Measurements from ENCODE around the gene SAMD1. TPM values are rescaled to one million over a fixed set of nuclear protein-coding genes. Genes with fewer than 3 reads are reported as not detected.

Gene SAMD1
- total and polyA plus RNA-seq, 9 of the 15 experiments (the other 6 are each of a cell fraction or from before 2014, with no cell fraction given), result 2.9 to 96.0 (median 43.5) TPM

DNA sequence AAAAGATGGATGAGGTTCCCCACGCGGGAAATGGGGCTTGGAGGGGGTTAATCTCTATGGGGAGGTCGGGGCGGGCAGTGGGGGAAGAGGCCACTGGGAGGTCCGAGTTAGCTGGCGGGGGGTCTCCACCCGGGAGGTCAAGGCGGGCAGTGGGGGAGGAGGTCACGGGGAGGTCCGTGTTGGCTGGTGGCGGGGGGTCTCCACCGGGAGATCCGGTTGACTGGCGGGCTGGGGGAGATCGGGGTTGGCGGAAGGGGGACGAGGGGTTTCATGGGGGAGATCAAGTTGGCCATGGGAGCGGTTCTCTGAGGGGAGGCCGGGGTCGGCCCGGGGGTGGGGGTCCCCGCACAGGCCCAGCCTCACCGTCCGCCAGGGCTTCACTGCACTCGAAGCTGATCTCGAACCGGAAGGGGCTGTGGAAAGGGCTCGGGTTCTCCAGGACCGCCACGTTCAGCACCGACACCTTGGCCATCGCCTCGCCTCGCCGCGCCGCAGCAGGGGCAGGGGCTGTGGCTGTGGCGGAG is 45.5 kb upstream of the SAMD1 start (continued):
- TF ChIP-seq, protein P1, sequence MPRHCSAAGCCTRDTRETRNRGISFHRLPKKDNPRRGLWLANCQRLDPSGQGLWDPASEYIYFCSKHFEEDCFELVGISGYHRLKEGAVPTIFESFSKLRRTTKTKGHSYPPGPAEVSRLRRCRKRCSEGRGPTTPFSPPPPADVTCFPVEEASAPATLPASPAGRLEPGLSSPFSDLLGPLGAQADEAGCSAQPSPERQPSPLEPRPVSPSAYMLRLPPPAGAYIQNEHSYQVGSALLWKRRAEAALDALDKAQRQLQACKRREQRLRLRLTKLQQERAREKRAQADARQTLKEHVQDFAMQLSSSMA (CRISPR knock-in tag; IDR thresholded peaks at IDR 0.05), result peak; percentile 14; the same call in 1 of the 2 replicates
- TF ChIP-seq NELFE (IDR thresholded peaks at IDR 0.05; ENCODE audit: insufficient read depth, insufficient read length) (peak; percentile 44), ETV1 (tag; conservative IDR thresholded peaks at IDR 0.05; ENCODE audit: low read depth) (peak; percentile 39; the same call in 1 of the 2 replicates), GATAD2B (IDR thresholded peaks at IDR 0.05; ENCODE audit: borderline replicate concordance) (no peak), NR2C2 (CRISPR knock-in tag; IDR thresholded peaks at IDR 0.05) (peak; percentile 72; the same call in 1 of the 2 replicates), NR2C2 (tag; IDR thresholded peaks at IDR 0.05) (no peak)

DNA sequence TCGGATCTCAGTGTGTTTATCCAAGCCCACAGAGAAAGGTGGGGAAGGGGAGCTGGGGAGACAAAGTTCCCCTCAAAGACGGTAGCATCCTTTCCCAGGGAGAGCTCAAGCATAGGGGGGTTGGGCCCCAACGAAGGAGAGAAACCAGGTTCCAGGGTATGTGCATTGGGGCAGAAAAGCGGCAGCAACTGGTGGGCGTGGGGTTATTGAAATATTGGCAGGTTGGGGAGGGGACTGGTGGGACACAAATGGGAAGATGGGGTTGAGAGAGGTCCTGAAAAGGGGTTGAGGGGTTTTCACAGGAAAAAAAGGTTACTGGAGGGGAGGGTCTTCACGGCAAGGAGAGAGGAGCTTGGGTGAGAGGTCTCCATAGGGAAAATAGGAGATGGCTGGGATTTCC is 44.8 kb upstream of the SAMD1 start:
- H2AFZ ChIP-seq (ENCODE audit: low read depth, low read length), result no peak overlapping the region
- no peaks in the 10 kb centered on the region for H3K27me3 ChIP-seq (ENCODE audit: control insufficient read depth in 2 of 2, insufficient read depth in 2 of 2, low read length in 2 of 2)
- peaks cover 22% of the 10 kb centered on the region; the same call in 2 of the 3 replicates for H3K36me3 ChIP-seq (ENCODE audit: control insufficient read depth, insufficient read depth, low read length)
- intact Hi-C loops (cut with micrococcal nuclease), result loop anchor here (5.0 kb wide), 2 partner anchors 212 to 352 kb away; no protein-coding TSS in a partner anchor
- no TSS peak for BruUV-seq (replicated peaks)
- no peaks in the 10 kb centered on the region for H3K9me3 ChIP-seq (replicated peaks; ENCODE audit: control insufficient read depth, insufficient read depth, low read depth, low read length)
- H3K79me2 ChIP-seq (ENCODE audit: control insufficient read depth, insufficient read depth, low read length), result peaks cover 34% of the 10 kb centered on the region
- DNase-seq (ENCODE audit: extremely low read depth in 1 of 4, low spot score in 3 of 4), result no peak
- H3K4me1 ChIP-seq (replicated peaks in 1 of 2; ENCODE audit: control insufficient read depth in 2 of 2, insufficient read depth in 2 of 2, low read length in 2 of 2), result peaks cover 12 to 48% of the 10 kb centered on the region in 2 experiments; a peak in 4 of 5 replicates
- no peak for TF ChIP-seq HNRNPL (IDR thresholded peaks at IDR 0.05; ENCODE audit: low read depth, low read length)
- TF ChIP-seq GATAD2A (IDR thresholded peaks at IDR 0.05), result 0 out of 2 replicates have a peak, but pooled peaks have one; percentile 56
- 0 out of 2 replicates have a peak, but pooled peaks have one; percentile 15 for TF ChIP-seq EGR1 (conservative IDR thresholded peaks at IDR 0.05)
- no peak for TF ChIP-seq ZNF316 (IDR thresholded peaks at IDR 0.05)
- peak overlapping the region; percentile 84 for H3K4me3 ChIP-seq
- FAIRE-seq, result no peak
- peak overlapping the region; percentile 97 for H3K4me2 ChIP-seq (ENCODE audit: insufficient read depth, low read length)
- peak overlapping the region; percentile 94 for H3K27ac ChIP-seq (ENCODE audit: extremely low read depth, low read depth, low read length)
- no peaks in the 10 kb centered on the region for H3K9me1 ChIP-seq (ENCODE audit: control insufficient read depth, insufficient read depth, low read length)
- peak overlapping the region; percentile 86 to 100; a peak in 3 of 4 replicates for H3K9ac ChIP-seq (ENCODE audit: insufficient read depth in 1 of 2, low read depth in 2 of 2, low read length in 2 of 2)
- ChIA-PET CTCF (ENCODE audit: low intra/inter-chr PET ratio) (no interaction called here), POLR2A (interaction anchor here (0.5 to 2.4 kb wide), 10 partner anchors 9 to 394 kb away, joined by 3 to 13 read pairs (median 4); partner anchors contain the start of gene PRKACA)
- no peak for ATAC-seq
- H4K20me1 ChIP-seq (replicated peaks; ENCODE audit: control insufficient read depth, insufficient read depth, low read length), result no peaks in the 10 kb centered on the region
- WGBS (ENCODE audit: insufficient coverage, low coverage, missing lambda C conversion rate), result 15% methylated on average over 6 of the region's 6 CpGs
- in situ Hi-C loops (cut with MboI), result no loop called here
